Sigmoid colon (tissue), 7 donors: Measurements from ENCODE around the gene PRKAG3. TPM values are rescaled to one million over a fixed set of nuclear protein-coding genes. Genes with fewer than 3 reads are reported as not detected.

Source experiments
- DNase-seq: peaks from one replicate; pipeline ENCODE4 v3.0.0-alpha.2; 2019
- H3K27ac ChIP-seq, 4 donors: fragments of 200-600 bp; sonication (generic); one replicate each; pipeline ENCODE4 v1.5.1; 2016 to 2019; ENCODE audit warnings: mild to moderate bottlenecking in 1 of 4
- H3K27me3 ChIP-seq, 3 donors: fragments of 200-600 bp; sonication (generic); one replicate each; pipeline ENCODE4 v1.5.1; 2019; ENCODE audit warnings: mild to moderate bottlenecking in 1 of 3
- H3K36me3 ChIP-seq, 4 donors: fragments of 200-600 bp; sonication (generic); one replicate each; pipeline ENCODE4 v1.5.1; 2016 to 2019
- H3K4me1 ChIP-seq, 4 donors: fragments of 200-600 bp; sonication (generic); one replicate each; pipeline ENCODE4 v1.5.1; 2017 to 2019
- H3K4me3 ChIP-seq, 4 donors: fragments of 200-600 bp; sonication (generic); one replicate each; pipeline ENCODE4 v1.5.1; 2017 to 2019; ENCODE audit warnings: mild to moderate bottlenecking in 2 of 4, moderate library complexity in 1 of 4
- H3K9me3 ChIP-seq, 4 donors: fragments of 200-600 bp in 3 of 4; sonication (generic) in 3 of 4; one replicate each; pipeline versions ENCODE4 v1.5.1 to v1.6.1; 2013 to 2019
- CTCF ChIP-seq, 4 experiments: fragments of 450-650 bp in 3 of 4; fragments of 200-600 bp in 1 of 4; IDR thresholded peaks; one replicate each; pipeline ENCODE4 v1.5.1; 2016 to 2019; ENCODE audit warnings: antibody characterized with exemption in 4 of 4, mild to moderate bottlenecking in 3 of 4, moderate library complexity in 2 of 4
- EP300 ChIP-seq, 4 donors: sonication (generic); formaldehyde crosslinking; IDR thresholded peaks; one replicate each; pipeline ENCODE4 v1.6.1; 2017; ENCODE audit warnings: antibody characterized with exemption in 4 of 4
- POLR2A ChIP-seq, 2 donors: fragments of 450-650 bp; IDR thresholded peaks; one replicate each; pipeline ENCODE4 v1.6.1; 2016; ENCODE audit warnings: antibody characterized with exemption in 2 of 2, mild to moderate bottlenecking in 2 of 2, moderate library complexity in 2 of 2
- POLR2AphosphoS5 ChIP-seq, 4 donors: sonication (generic); formaldehyde crosslinking; IDR thresholded peaks; one replicate each; pipeline ENCODE4 v1.6.1; 2017; ENCODE audit warnings: antibody characterized with exemption in 4 of 4
- WGBS, 2 donors: extraction: QIAGEN DNeasy Blood & Tissue Kit; methylation state at CpG; one replicate each; pipeline ENCODE4 v1.1.7; 2013; 5-methylcytosine and 5-hydroxymethylcytosine counted together
- intact Hi-C: fragments of 100-400 bp; cut with DNase I; formaldehyde crosslinking; loops from one replicate; pipeline ENCODE4 v1.15.1; 2023
- polyA plus RNA-seq, 3 donors: library from polyadenylated mRNA; stranded (reverse); fragments of 200-250 nt; gene quantifications; one replicate each; pipeline ENCODE4 v1.2.3, GENCODE V29; 2013
- total RNA-seq, 4 donors: library from RNA; depleted of rRNA; stranded (reverse); fragments of >200 nt; gene quantifications; one replicate each; pipeline ENCODE4 v1.1.0, GENCODE V29; 2016
- donor health status: healthy with polysubstance abuse.
- donor health status: Bipolar disorder and iron deficiency.
- donor health status: healthy.

PRKAG3 gene
- total and polyA plus RNA-seq, 7 donors = not detected

DNA sequence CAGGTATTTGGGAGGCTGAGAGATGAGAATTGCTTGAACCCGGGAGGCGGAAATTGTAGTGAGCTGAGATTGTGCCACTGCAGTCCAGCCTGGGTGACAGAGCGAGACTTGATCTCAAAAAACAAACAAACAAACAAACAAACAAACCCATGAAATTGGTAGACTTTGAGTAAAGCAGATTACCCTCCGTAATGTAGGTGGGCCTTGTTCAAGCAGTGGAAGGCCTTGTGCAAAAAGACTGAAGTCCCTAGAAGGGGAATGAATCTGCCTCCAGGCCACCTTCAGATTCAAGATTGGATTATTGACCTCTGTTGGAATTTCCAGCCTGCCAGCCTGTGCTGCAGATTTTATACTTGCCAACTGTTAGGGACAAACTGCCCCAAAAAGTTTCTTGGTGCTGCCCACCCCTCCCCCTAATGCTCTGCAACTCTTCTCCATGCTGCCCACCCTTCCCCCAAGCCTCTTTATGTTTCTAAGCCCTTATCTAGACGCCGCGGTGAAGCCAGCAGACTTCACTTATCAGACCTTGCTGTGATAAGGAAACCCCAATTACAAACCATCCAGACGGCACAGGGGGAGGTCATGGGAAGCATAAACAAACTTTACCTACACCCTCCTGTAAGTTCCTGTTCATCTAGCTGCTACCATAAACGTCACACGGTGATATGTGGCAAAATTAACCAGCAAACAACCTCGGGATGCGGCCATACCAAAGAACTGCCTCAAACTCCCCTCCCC is 32.7 kb downstream of the PRKAG3 start:
- no peak for TF ChIP-seq CTCF (IDR thresholded peaks at IDR 0.05)
- no peak for TF ChIP-seq POLR2A (IDR thresholded peaks at IDR 0.05)
- TF ChIP-seq POLR2AphosphoS5 (IDR thresholded peaks at IDR 0.05) = no peak
- no peak for TF ChIP-seq EP300 (IDR thresholded peaks at IDR 0.05)
- 38 to 44% methylated on average over 12 of the region's 12 CpGs for WGBS, 2 donors
- no peaks in the 10 kb centered on the region for H3K36me3 ChIP-seq
- H3K9me3 ChIP-seq = no peaks in the 10 kb centered on the region
- no peak overlapping the region for H3K27ac ChIP-seq
- no peaks in the 10 kb centered on the region for H3K27me3 ChIP-seq
- H3K4me3 ChIP-seq = no peak overlapping the region
- intact Hi-C loops = no loop called here
- DNase-seq = no peak
- H3K4me1 ChIP-seq = no peaks in the 10 kb centered on the region

DNA sequence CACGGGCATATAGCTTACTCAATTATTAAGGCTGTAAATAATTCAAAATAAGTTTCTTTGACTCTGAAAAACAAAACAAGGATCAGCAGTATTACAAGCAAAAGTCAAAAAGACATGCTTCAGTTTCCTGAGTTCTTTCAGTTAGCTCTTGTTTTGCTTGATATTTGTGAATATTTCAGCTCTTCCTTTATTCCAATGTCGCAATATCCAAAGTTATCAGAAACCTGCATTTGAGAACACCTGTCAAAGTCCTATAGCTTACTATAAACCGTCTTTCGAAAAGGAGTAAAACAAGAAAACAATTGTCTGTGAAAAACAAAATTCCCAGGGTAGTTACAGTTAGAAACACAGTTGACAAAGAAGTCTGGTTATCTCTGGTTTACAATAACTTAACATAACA is 34.9 kb downstream of the PRKAG3 start:
- Histone ChIP-seq H3K27ac (no peak overlapping the region), H3K9me3 (no peaks in the 10 kb centered on the region), H3K4me3 (no peak overlapping the region), H3K36me3 (no peaks in the 10 kb centered on the region), H3K27me3 (no peaks in the 10 kb centered on the region), H3K4me1 (no peaks in the 10 kb centered on the region)
- WGBS, 2 donors = 94 to 95% methylated on average over 4 of the region's 4 CpGs
- no peak for TF ChIP-seq POLR2A (IDR thresholded peaks at IDR 0.05)
- no peak for TF ChIP-seq CTCF (IDR thresholded peaks at IDR 0.05)
- no peak for TF ChIP-seq POLR2AphosphoS5 (IDR thresholded peaks at IDR 0.05)
- no peak for TF ChIP-seq EP300 (IDR thresholded peaks at IDR 0.05)
- intact Hi-C loops = no loop called here
- no peak for DNase-seq

DNA sequence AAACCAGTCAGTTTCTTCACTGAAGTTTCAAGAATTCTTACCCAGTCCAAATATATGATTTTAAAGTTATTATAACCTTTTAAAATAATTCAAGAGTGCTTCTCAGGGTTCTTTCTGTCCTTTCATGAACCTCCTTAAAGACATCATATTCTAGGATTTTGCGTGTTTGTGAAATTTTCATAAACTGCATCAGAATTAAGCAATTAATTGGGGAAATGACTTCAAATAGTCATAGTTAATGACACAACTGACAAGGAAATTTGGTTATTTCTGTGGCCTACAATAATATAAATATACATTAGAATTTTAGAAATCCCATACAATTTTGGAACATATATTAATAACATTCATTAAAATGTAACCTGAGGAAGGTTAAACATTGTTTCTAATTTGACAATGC is 39.2 kb downstream of the PRKAG3 start:
- no peak for DNase-seq
- H3K36me3 ChIP-seq = no peaks in the 10 kb centered on the region
- H3K27ac ChIP-seq = no peak overlapping the region
- intact Hi-C loops = no loop called here
- H3K27me3 ChIP-seq = no peaks in the 10 kb centered on the region
- no peaks in the 10 kb centered on the region for H3K9me3 ChIP-seq
- no peaks in the 10 kb centered on the region for H3K4me1 ChIP-seq
- H3K4me3 ChIP-seq = no peak overlapping the region
- 94 to 99% methylated on average over 1 of the region's 1 CpG for WGBS, 2 donors
- no peak for TF ChIP-seq POLR2AphosphoS5 (IDR thresholded peaks at IDR 0.05)
- TF ChIP-seq POLR2A (IDR thresholded peaks at IDR 0.05) = no peak
- TF ChIP-seq EP300 (IDR thresholded peaks at IDR 0.05) = no peak
- TF ChIP-seq CTCF (IDR thresholded peaks at IDR 0.05) = no peak

GRCh38 chr2:218788529-218789255 is 42.9 kb downstream of the PRKAG3 start:
- 83 to 97% methylated on average over 2 of the region's 2 CpGs for whole genome bisulfite sequencing, 2 donors
- Histone ChIP-seq H3K27me3 (no peaks in the 10 kb centered on the region), H3K36me3 (no peaks in the 10 kb centered on the region), H3K4me1 (peaks cover 0 to 7% (median under 1%) of the 10 kb centered on the region in 4 donors), H3K27ac (no peak overlapping the region), H3K4me3 (no peak overlapping the region), H3K9me3 (no peaks in the 10 kb centered on the region)
- DNase-seq = no peak
- intact Hi-C loops = no loop called here
- TF ChIP-seq POLR2A (IDR thresholded peaks at IDR 0.05) (no peak), EP300 (IDR thresholded peaks at IDR 0.05) (no peak), CTCF (IDR thresholded peaks at IDR 0.05) (no peak), POLR2AphosphoS5 (IDR thresholded peaks at IDR 0.05) (no peak)
